SK-N-SH (cell line): ENCODE data around the gene GPR137B. TPM values are rescaled to one million over a fixed set of nuclear protein-coding genes. Genes with fewer than 3 reads are reported as not detected.

ENCODE experiments used
- CTCF ChIA-PET: fragments of 300-600, 350-600 bp; formaldehyde crosslinking; extraction: SDS; loops from one replicate; lab custom pipeline; 2021; lab: Yijun Ruan, JAX
- POLR2A ChIA-PET: fragments of 350-600 bp; sonication (Branson Sonifier 250); formaldehyde crosslinking; extraction: SDS; loops from one replicate; lab custom pipeline; 2020; ENCODE audit warnings: antibody characterized with exemption, inconsistent platforms; lab: Yijun Ruan, JAX
- DNase-seq: peaks from one replicate; pipeline ENCODE4 v3.0.0; 2012
- H2AFZ ChIP-seq: fragments of 200-600 bp; sonication (generic); 2 replicates; pipeline ENCODE4 v1.8.1; 2016; ENCODE audit warnings: antibody characterized with exemption, mild to moderate bottlenecking, low read depth
- H3F3A ChIP-seq: fragments of 200-600 bp; sonication (generic); replicated peaks from 2 replicates; pipeline ENCODE3; 2016; ENCODE audit warnings: antibody characterized with exemption, mild to moderate bottlenecking; ENCODE audit not compliant: insufficient read depth
- H3K27ac ChIP-seq, 2 experiments: fragments of 200-500 bp in 1 of 2; fragments of 200-600 bp in 1 of 2; sonication (Bioruptor generic) in 1 of 2; sonication (generic), shearing (Covaris generic) in 1 of 2; 2 replicates each; pipeline versions ENCODE4 v1.5.1 to v1.6.1; 2014 to 2016; ENCODE audit warnings: low read depth in 2 of 2, inconsistent platforms in 1 of 2, low read length in 1 of 2, mild to moderate bottlenecking in 1 of 2, mixed read lengths in 1 of 2
- H3K27me3 ChIP-seq: fragments of 200-600 bp; sonication (generic), shearing (Covaris generic); 2 replicates; pipeline ENCODE4 v1.6.1; 2016; ENCODE audit warnings: mixed run types; ENCODE audit not compliant: insufficient read depth
- H3K36me3 ChIP-seq, 2 experiments: fragments of 200-500 bp in 1 of 2; fragments of 200-600 bp in 1 of 2; sonication (Bioruptor generic) in 1 of 2; sonication (generic) in 1 of 2; replicated peaks in 1 of 2; 2 replicates each; pipeline versions ENCODE3 to v1.5.1; 2014 to 2016; ENCODE audit warnings: low read length in 1 of 2, mild to moderate bottlenecking in 1 of 2; ENCODE audit not compliant: insufficient read depth in 2 of 2, control insufficient read depth in 1 of 2
- H3K4me1 ChIP-seq, 2 experiments: fragments of 200-500 bp in 1 of 2; fragments of 200-600 bp in 1 of 2; sonication (Bioruptor generic) in 1 of 2; sonication (generic), shearing (Covaris generic) in 1 of 2; 2 replicates each; pipeline versions ENCODE4 v1.5.1 to v1.6.1; 2014 to 2016; ENCODE audit warnings: low read depth in 1 of 2, low read length in 1 of 2, mixed run types in 1 of 2; ENCODE audit not compliant: insufficient read depth in 2 of 2, control insufficient read depth in 1 of 2
- H3K4me2 ChIP-seq: fragments of 200-600 bp; sonication (generic), shearing (Covaris generic); 2 replicates; pipeline ENCODE4 v1.6.1; 2017; ENCODE audit warnings: mixed run types
- H3K4me3 ChIP-seq, 2 experiments: fragments of 200-500 bp in 1 of 2; fragments of 200-600 bp in 1 of 2; sonication (Bioruptor generic) in 1 of 2; sonication (generic), shearing (Covaris generic) in 1 of 2; 2 replicates each; pipeline versions ENCODE4 v1.5.1 to v1.8.1; 2014 to 2016; ENCODE audit warnings: low read depth in 2 of 2, inconsistent platforms in 1 of 2, low read length in 1 of 2, mild to moderate bottlenecking in 1 of 2, mixed read lengths in 1 of 2, moderate library complexity in 1 of 2
- H3K79me2 ChIP-seq: fragments of 200-600 bp; sonication (generic); 2 replicates; pipeline ENCODE4 v1.8.1; 2017; ENCODE audit warnings: mild to moderate bottlenecking; ENCODE audit not compliant: insufficient read depth
- H3K9ac ChIP-seq: fragments of 200-600 bp; sonication (generic); 2 replicates; pipeline ENCODE4 v1.6.1; 2017; ENCODE audit warnings: mixed run types
- H3K9me2 ChIP-seq: fragments of 200-600 bp; sonication (generic); 2 replicates; pipeline ENCODE4 v1.6.1; 2017; ENCODE audit warnings: mixed run types
- H3K9me3 ChIP-seq: fragments of 200-600 bp; sonication (generic); 2 replicates; pipeline ENCODE4 v1.6.1; 2017; ENCODE audit warnings: mixed run types, mild to moderate bottlenecking, moderate library complexity
- H4K20me1 ChIP-seq: fragments of 200-600 bp; sonication (generic); 2 replicates; pipeline ENCODE4 v1.6.1; 2017; ENCODE audit warnings: mild to moderate bottlenecking, mixed run types; ENCODE audit not compliant: insufficient read depth
- CHD2 ChIP-seq: fragments of 150-350 bp; IDR thresholded peaks from 2 replicates; pipeline ENCODE4 v1.6.1; 2018; ENCODE audit warnings: low read length; ENCODE audit not compliant: partially characterized antibody
- EP300 ChIP-seq, 2 experiments: IDR thresholded peaks; 2 replicates each; pipeline versions ENCODE4 v1.4.0 to v1.6.1; 2012; ENCODE audit warnings: borderline replicate concordance in 1 of 2, low read depth in 1 of 2, low read length in 1 of 2
- FOXJ3 ChIP-seq: sonication (generic); formaldehyde crosslinking; IDR thresholded peaks from 2 replicates; pipeline ENCODE4 v1.5.1; 2020; ENCODE audit warnings: mild to moderate bottlenecking, missing genetic modification reagents
- FOXM1 ChIP-seq: IDR thresholded peaks from 2 replicates; pipeline ENCODE4 v1.4.0; 2012; ENCODE audit warnings: low read depth, mild to moderate bottlenecking
- JUND ChIP-seq: IDR thresholded peaks from 2 replicates; pipeline ENCODE4 v1.4.0; 2012
- MXI1 ChIP-seq: IDR thresholded peaks from 2 replicates; pipeline ENCODE4 v1.6.1; 2012; ENCODE audit warnings: mild to moderate bottlenecking, low read depth, low read length, improper control_type of control experiment
- NFIC ChIP-seq: IDR thresholded peaks from 2 replicates; pipeline ENCODE4 v1.4.0; 2012; ENCODE audit warnings: borderline replicate concordance
- NRF1 ChIP-seq: IDR thresholded peaks from 2 replicates; pipeline ENCODE4 v1.6.1; 2012; ENCODE audit warnings: low read depth, mild to moderate bottlenecking, low read length
- PBX3 ChIP-seq: IDR thresholded peaks from 2 replicates; pipeline ENCODE4; 2012
- RAD21 ChIP-seq: IDR thresholded peaks from 2 replicates; pipeline ENCODE4 v1.6.1; 2012; ENCODE audit warnings: mild to moderate bottlenecking, low read length
- RFX5 ChIP-seq: IDR thresholded peaks from 2 replicates; pipeline ENCODE4 v1.6.1; 2012; ENCODE audit warnings: mild to moderate bottlenecking, improper control_type of control experiment, low read length
- RXRA ChIP-seq: IDR thresholded peaks from 2 replicates; pipeline ENCODE4 v1.4.0; 2012; ENCODE audit warnings: low read depth, mild to moderate bottlenecking, borderline replicate concordance
- SIN3A ChIP-seq: IDR thresholded peaks from 2 replicates; pipeline ENCODE4 v1.6.1; 2012; ENCODE audit warnings: low read depth, mild to moderate bottlenecking, low read length, moderate library complexity, borderline replicate concordance
- SMC3 ChIP-seq: IDR thresholded peaks from 2 replicates; pipeline ENCODE4 v1.6.1; 2012; ENCODE audit warnings: low read depth, low read length, improper control_type of control experiment
- TCF12 ChIP-seq: IDR thresholded peaks from 2 replicates; pipeline ENCODE4 v1.4.0; 2012
- WGBS: methylation state at CpG from one replicate; pipeline ENCODE4 v1.1.6; 2017; ENCODE audit warnings: low lambda C conversion rate; 5-methylcytosine and 5-hydroxymethylcytosine counted together
- polyA plus RNA-seq, 3 experiments: library from polyadenylated mRNA; depleted of rRNA; stranded (reverse); fragments of >200 nt; gene quantifications; 2 replicates each; pipeline ENCODE4 v1.2.3, GENCODE V29; 2012
- TF ChIP-seq, protein P1 (sequence below): fragments of 150-350 bp; IDR thresholded peaks from 2 replicates; pipeline ENCODE4 v1.6.1; 2016; ENCODE audit warnings: mild to moderate bottlenecking, low read depth, low read length
- TF ChIP-seq, protein P2 (sequence below): IDR thresholded peaks from 2 replicates; pipeline ENCODE4 v1.4.0; 2012; ENCODE audit warnings: low read depth, borderline replicate concordance

Gene GPR137B
- polyA plus RNA-seq, 1 of the 3 experiments (the other 2 are of a cell fraction) = 7.0 TPM

GRCh38 chr1:236111527-236112331 lies 30.6 kb upstream of the GPR137B start:
- Histone ChIP-seq H3F3A (no peaks in the 10 kb centered on the region), H3K36me3 (no peaks in the 10 kb centered on the region), H3K9me3 (no peaks in the 10 kb centered on the region), H3K27me3 (no peaks in the 10 kb centered on the region), H3K9me2 (no peaks in the 10 kb centered on the region), H3K4me3 (no peak overlapping the region), H3K4me2 (no peak overlapping the region), H3K79me2 (no peaks in the 10 kb centered on the region), H3K9ac (no peak overlapping the region), H4K20me1 (no peaks in the 10 kb centered on the region), H2AFZ (no peak overlapping the region), H3K4me1 (peaks cover 0 to 5% of the 10 kb centered on the region in 2 experiments; a peak in 1 of 4 replicates), H3K27ac (no peak overlapping the region)
- ChIA-PET CTCF (interaction anchor here (0.9 to 1.6 kb wide), 3 partner anchors 279 to 420 kb away, joined by 3 to 5 read pairs (median 3); no protein-coding TSS in a partner anchor), POLR2A (no interaction called here)
- no peak for DNase-seq
- 59% methylated on average over 9 of the region's 17 CpGs for WGBS
- TF ChIP-seq NFIC (no peak), RFX5 (no peak), NRF1 (no peak), CHD2 (no peak), FOXJ3 (no peak), PBX3 (no peak), RAD21 (no peak), JUND (no peak), SIN3A (no peak), RXRA (no peak), EP300 (IDR thresholded peaks at IDR 0.05; ENCODE audit: borderline replicate concordance in 1 of 2, low read depth in 1 of 2, low read length in 1 of 2) (no peak), FOXM1 (no peak), MXI1 (no peak), TCF12 (no peak), SMC3 (no peak)
- TF ChIP-seq, protein P1, sequence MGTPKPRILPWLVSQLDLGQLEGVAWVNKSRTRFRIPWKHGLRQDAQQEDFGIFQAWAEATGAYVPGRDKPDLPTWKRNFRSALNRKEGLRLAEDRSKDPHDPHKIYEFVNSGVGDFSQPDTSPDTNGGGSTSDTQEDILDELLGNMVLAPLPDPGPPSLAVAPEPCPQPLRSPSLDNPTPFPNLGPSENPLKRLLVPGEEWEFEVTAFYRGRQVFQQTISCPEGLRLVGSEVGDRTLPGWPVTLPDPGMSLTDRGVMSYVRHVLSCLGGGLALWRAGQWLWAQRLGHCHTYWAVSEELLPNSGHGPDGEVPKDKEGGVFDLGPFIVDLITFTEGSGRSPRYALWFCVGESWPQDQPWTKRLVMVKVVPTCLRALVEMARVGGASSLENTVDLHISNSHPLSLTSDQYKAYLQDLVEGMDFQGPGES = no peak
- TF ChIP-seq, protein P2, sequence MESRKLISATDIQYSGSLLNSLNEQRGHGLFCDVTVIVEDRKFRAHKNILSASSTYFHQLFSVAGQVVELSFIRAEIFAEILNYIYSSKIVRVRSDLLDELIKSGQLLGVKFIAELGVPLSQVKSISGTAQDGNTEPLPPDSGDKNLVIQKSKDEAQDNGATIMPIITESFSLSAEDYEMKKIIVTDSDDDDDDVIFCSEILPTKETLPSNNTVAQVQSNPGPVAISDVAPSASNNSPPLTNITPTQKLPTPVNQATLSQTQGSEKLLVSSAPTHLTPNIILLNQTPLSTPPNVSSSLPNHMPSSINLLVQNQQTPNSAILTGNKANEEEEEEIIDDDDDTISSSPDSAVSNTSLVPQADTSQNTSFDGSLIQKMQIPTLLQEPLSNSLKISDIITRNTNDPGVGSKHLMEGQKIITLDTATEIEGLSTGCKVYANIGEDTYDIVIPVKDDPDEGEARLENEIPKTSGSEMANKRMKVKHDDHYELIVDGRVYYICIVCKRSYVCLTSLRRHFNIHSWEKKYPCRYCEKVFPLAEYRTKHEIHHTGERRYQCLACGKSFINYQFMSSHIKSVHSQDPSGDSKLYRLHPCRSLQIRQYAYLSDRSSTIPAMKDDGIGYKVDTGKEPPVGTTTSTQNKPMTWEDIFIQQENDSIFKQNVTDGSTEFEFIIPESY = no peak
